HUES48 (cell line): ENCODE measurements around the gene NASP.

Experiments
- H3K27ac ChIP-seq: one replicate; pipeline ENCODE4 v1.7.0; 2013; ENCODE audit warnings: low read depth, low read length, inconsistent platforms
- H3K27me3 ChIP-seq: 2 replicates; pipeline ENCODE4 v1.6.1; 2013; ENCODE audit warnings: mild to moderate bottlenecking, low read length; ENCODE audit not compliant: control insufficient read depth, insufficient read depth
- H3K36me3 ChIP-seq: 2 replicates; pipeline ENCODE4 v1.6.1; 2013; ENCODE audit warnings: low read length; ENCODE audit not compliant: control insufficient read depth, insufficient read depth
- H3K4me1 ChIP-seq: 2 replicates; pipeline ENCODE4 v1.6.1; 2013; ENCODE audit warnings: mild to moderate bottlenecking, low read length; ENCODE audit not compliant: control insufficient read depth, insufficient read depth
- H3K4me3 ChIP-seq: 2 replicates; pipeline ENCODE4 v1.5.1; 2013; ENCODE audit warnings: mild to moderate bottlenecking, low read depth, low read length
- H3K9ac ChIP-seq: 2 replicates; pipeline ENCODE4 v1.6.1; 2013; ENCODE audit warnings: mild to moderate bottlenecking, low read depth, low read length, moderate library complexity
- H3K9me3 ChIP-seq: 2 replicates; pipeline ENCODE4 v1.6.1; 2013; ENCODE audit warnings: low read length; ENCODE audit not compliant: control insufficient read depth, insufficient read depth

NASP gene, protein sequence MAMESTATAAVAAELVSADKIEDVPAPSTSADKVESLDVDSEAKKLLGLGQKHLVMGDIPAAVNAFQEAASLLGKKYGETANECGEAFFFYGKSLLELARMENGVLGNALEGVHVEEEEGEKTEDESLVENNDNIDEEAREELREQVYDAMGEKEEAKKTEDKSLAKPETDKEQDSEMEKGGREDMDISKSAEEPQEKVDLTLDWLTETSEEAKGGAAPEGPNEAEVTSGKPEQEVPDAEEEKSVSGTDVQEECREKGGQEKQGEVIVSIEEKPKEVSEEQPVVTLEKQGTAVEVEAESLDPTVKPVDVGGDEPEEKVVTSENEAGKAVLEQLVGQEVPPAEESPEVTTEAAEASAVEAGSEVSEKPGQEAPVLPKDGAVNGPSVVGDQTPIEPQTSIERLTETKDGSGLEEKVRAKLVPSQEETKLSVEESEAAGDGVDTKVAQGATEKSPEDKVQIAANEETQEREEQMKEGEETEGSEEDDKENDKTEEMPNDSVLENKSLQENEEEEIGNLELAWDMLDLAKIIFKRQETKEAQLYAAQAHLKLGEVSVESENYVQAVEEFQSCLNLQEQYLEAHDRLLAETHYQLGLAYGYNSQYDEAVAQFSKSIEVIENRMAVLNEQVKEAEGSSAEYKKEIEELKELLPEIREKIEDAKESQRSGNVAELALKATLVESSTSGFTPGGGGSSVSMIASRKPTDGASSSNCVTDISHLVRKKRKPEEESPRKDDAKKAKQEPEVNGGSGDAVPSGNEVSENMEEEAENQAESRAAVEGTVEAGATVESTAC

GRCh38 chr1:45583666-45584350, at the start of gene NASP:
TSS of gene NASP (plus strand) at chr1:45584041. CDS start at chr1:45584147, 106 bp downstream.
- Histone ChIP-seq H3K4me3 (peak within 1 kb of the TSS; percentile 91), H3K27me3 (no peaks in the 10 kb centered on the region), H3K36me3 (peaks cover 15% of the 10 kb centered on the region), H3K9ac (peak within 1 kb of the TSS; percentile 99), H3K4me1 (no peaks in the 10 kb centered on the region), H3K9me3 (no peaks in the 10 kb centered on the region), H3K27ac (peak within 1 kb of the TSS; percentile 99)

DNA sequence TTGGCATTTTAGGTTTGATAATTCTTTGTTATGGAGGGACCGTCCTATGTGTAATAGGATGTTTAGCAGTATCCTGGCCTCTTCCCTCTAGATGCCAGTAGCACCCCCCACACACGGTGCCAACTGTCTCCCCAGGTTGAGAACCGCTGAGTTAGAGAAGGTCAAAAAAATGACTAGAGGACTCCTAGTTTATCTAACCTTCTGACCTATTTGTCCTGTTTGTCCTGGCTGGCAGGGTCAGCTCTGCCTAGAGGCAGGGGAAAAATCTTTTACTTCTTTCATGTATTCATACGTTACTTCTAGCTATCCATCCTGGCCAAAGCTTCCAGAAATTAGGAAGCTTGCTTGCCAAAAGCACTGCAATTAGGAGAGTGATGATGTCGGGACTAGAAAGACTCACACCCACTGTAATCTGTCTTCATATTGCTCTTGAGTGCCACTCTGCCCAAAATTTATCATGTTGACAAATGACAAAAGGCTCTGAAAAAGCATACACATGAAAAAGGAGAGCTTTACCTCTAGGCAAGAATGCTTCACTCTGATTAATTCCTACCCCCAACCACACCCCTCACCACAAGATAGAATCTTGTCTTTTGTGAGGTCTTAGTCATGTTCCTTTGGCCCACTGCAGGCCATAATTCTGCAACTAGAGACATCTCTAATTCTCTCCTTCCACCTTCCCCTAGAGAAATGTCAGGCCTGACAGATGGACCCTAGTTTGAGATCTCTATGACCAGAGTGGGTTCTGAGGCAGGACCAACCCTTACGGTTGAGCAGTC, 47.7 kb upstream of the NASP start:
- H3K9ac ChIP-seq: no peak overlapping the region
- H3K27me3 ChIP-seq: no peaks in the 10 kb centered on the region
- no peaks in the 10 kb centered on the region for H3K9me3 ChIP-seq
- H3K27ac ChIP-seq: no peak overlapping the region
- H3K36me3 ChIP-seq: no peaks in the 10 kb centered on the region
- H3K4me1 ChIP-seq: no peaks in the 10 kb centered on the region
- no peak overlapping the region for H3K4me3 ChIP-seq

GRCh38 chr1:45536886-45537285, 47.0 kb upstream of the NASP start:
- H3K36me3 ChIP-seq: no peaks in the 10 kb centered on the region

GRCh38 chr1:45541193-45541592, 42.6 kb upstream of the NASP start:
- Histone ChIP-seq H3K36me3 (no peaks in the 10 kb centered on the region), H3K4me3 (no peak overlapping the region), H3K27ac (no peak overlapping the region), H3K9ac (no peak overlapping the region), H3K27me3 (no peaks in the 10 kb centered on the region), H3K4me1 (0 out of 2 replicates have a peak, but pooled peaks cover 5% of the 10 kb centered on the region), H3K9me3 (no peaks in the 10 kb centered on the region)

More at GRCh38 chr1:45536886-45537285, 47.0 kb upstream of the NASP start:
- Histone ChIP-seq H3K9ac (no peak overlapping the region), H3K27me3 (no peaks in the 10 kb centered on the region), H3K27ac (no peak overlapping the region), H3K4me3 (no peak overlapping the region), H3K4me1 (no peaks in the 10 kb centered on the region), H3K9me3 (no peaks in the 10 kb centered on the region)

DNA sequence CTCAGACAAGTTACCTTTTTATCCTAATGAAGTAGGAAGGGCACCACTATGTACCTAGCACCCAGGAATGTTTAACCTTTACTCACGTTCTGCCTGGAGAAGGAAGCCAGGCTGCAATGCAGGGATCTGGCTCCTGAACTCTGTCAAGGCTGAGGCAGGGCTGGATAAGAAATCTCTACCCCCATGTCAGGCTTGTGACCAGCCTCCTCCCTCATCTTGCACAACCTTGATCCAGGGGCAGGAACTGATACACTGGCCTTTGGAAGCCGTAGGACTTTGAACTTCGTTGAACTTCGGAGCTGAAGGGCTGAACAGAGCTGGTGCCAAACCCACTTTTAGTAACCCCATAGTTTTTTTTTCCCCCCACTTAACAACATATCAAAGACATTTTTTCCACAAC, 41.2 kb upstream of the NASP start:
- H3K36me3 ChIP-seq: no peaks in the 10 kb centered on the region
- H3K27me3 ChIP-seq: no peaks in the 10 kb centered on the region
- no peak overlapping the region for H3K27ac ChIP-seq
- H3K9ac ChIP-seq: no peak overlapping the region
- 0 out of 2 replicates have a peak, but pooled peaks cover 5% of the 10 kb centered on the region for H3K4me1 ChIP-seq
- H3K9me3 ChIP-seq: no peaks in the 10 kb centered on the region
- H3K4me3 ChIP-seq: no peak overlapping the region

- no peaks in the 10 kb centered on the region for H3K9me3 ChIP-seq
- H3K36me3 ChIP-seq: no peaks in the 10 kb centered on the region
- H3K27ac ChIP-seq: no peak overlapping the region
- no peak overlapping the region for H3K4me3 ChIP-seq
- no peak overlapping the region for H3K9ac ChIP-seq
- H3K27me3 ChIP-seq: no peaks in the 10 kb centered on the region
- 0 out of 2 replicates have a peak, but pooled peaks cover 5% of the 10 kb centered on the region for H3K4me1 ChIP-seq
Measured at GRCh38 chr1:45543581-45544417, 40.0 kb upstream of the NASP start.

DNA sequence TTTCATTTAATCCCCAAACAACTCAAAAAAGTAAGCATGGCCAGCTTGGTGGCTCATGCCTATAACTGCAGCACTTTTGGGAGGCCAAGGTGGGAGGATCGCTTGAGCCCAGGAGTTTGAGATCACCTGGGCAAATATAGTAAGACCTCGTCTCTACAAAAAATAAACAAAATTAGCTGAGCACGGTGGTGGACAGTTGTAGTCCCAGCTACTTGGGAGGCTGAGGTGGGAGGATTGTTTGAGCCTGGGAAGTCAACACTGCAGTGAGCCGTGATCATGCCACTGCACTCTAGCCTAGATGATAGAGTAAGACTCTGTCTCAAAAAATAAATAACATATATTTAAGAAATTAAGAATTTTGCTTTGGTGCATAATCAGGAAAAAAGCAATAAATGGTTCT, 39.3 kb upstream of the NASP start:
- 0 out of 2 replicates have a peak, but pooled peaks cover 5% of the 10 kb centered on the region for H3K4me1 ChIP-seq
- no peak overlapping the region for H3K27ac ChIP-seq
- H3K36me3 ChIP-seq: no peaks in the 10 kb centered on the region
- no peak overlapping the region for H3K9ac ChIP-seq
- no peaks in the 10 kb centered on the region for H3K27me3 ChIP-seq
- H3K4me3 ChIP-seq: no peak overlapping the region
- no peaks in the 10 kb centered on the region for H3K9me3 ChIP-seq

- Histone ChIP-seq H3K9me3 (no peaks in the 10 kb centered on the region), H3K4me3 (no peak overlapping the region), H3K27me3 (no peaks in the 10 kb centered on the region), H3K4me1 (0 out of 2 replicates have a peak, but pooled peaks cover 5% of the 10 kb centered on the region), H3K9ac (no peak overlapping the region), H3K27ac (no peak overlapping the region), H3K36me3 (no peaks in the 10 kb centered on the region)
Measured at GRCh38 chr1:45545019-45545493, 38.8 kb upstream of the NASP start.

- H3K27ac ChIP-seq: no peak overlapping the region
- peaks cover 7% of the 10 kb centered on the region; the same call in 1 of the 2 replicates for H3K4me1 ChIP-seq
Measured at GRCh38 chr1:45545553-45546310, 38.1 kb upstream of the NASP start.

More at GRCh38 chr1:45545553-45546310, 38.1 kb upstream of the NASP start:
- H3K9me3 ChIP-seq: no peaks in the 10 kb centered on the region
- H3K36me3 ChIP-seq: no peaks in the 10 kb centered on the region
- H3K4me3 ChIP-seq: no peak overlapping the region
- H3K9ac ChIP-seq: no peak overlapping the region
- no peaks in the 10 kb centered on the region for H3K27me3 ChIP-seq
